Mucosa of rectum (tissue), 2 donors: Measurements from ENCODE around the gene CUL1.

ENCODE experiments used
- H3K27ac ChIP-seq, 2 donors: one replicate each; pipeline ENCODE4 v1.7.0; 2013; ENCODE audit warnings: inconsistent platforms in 2 of 2, low read depth in 2 of 2, low read length in 2 of 2
- H3K27me3 ChIP-seq, 2 donors: one replicate each; pipeline ENCODE4 v1.7.0; 2013; ENCODE audit warnings: low read length in 2 of 2; ENCODE audit not compliant: control insufficient read depth in 2 of 2, insufficient read depth in 2 of 2
- H3K36me3 ChIP-seq, 2 donors: one replicate each; pipeline ENCODE4 v1.7.0; 2013; ENCODE audit warnings: low read length in 2 of 2; ENCODE audit not compliant: control insufficient read depth in 2 of 2, insufficient read depth in 2 of 2
- H3K4me1 ChIP-seq, 2 donors: one replicate each; pipeline ENCODE4 v1.7.0; 2013; ENCODE audit warnings: low read length in 2 of 2, mild to moderate bottlenecking in 1 of 2; ENCODE audit not compliant: control insufficient read depth in 2 of 2, insufficient read depth in 2 of 2
- H3K4me3 ChIP-seq, 2 donors: one replicate each; pipeline ENCODE4 v1.7.0; 2013; ENCODE audit warnings: low read length in 2 of 2
- H3K9ac ChIP-seq, 2 donors: one replicate each; pipeline ENCODE4 v1.7.0; 2013; ENCODE audit warnings: low read length in 2 of 2, low read depth in 1 of 2, mild to moderate bottlenecking in 1 of 2
- H3K9me3 ChIP-seq, 2 donors: one replicate each; pipeline ENCODE4 v1.7.0; 2013; ENCODE audit warnings: low read length in 2 of 2; ENCODE audit not compliant: control insufficient read depth in 2 of 2
- donor health status: healthy.
- donor health status: Normal muscosa, but diverticular disease.

Gene CUL1

GRCh38 chr7:148773334-148773733, 74.6 kb downstream of the CUL1 start:
- no peaks in the 10 kb centered on the region for H3K9me3 ChIP-seq
- no peak overlapping the region for H3K9ac ChIP-seq
- no peaks in the 10 kb centered on the region for H3K27me3 ChIP-seq
- H3K27ac ChIP-seq, result no peak overlapping the region
- no peaks in the 10 kb centered on the region for H3K4me1 ChIP-seq
- H3K4me3 ChIP-seq, result no peak overlapping the region
- H3K36me3 ChIP-seq, result peaks cover 34 to 50% of the 10 kb centered on the region in 2 donors

- no peaks in the 10 kb centered on the region for H3K9me3 ChIP-seq
- no peak overlapping the region for H3K9ac ChIP-seq
- no peaks in the 10 kb centered on the region for H3K27me3 ChIP-seq
- H3K36me3 ChIP-seq, result peaks cover 31 to 42% of the 10 kb centered on the region in 2 donors
- no peak overlapping the region for H3K27ac ChIP-seq
- H3K4me3 ChIP-seq, result no peak overlapping the region
- H3K4me1 ChIP-seq, result no peaks in the 10 kb centered on the region
Observed at GRCh38 chr7:148774471-148774870, 75.8 kb downstream of the CUL1 start.

- Histone ChIP-seq H3K9ac (no peak overlapping the region), H3K27me3 (no peaks in the 10 kb centered on the region), H3K36me3 (peaks cover 35% of the 10 kb centered on the region in 2 donors), H3K27ac (no peak overlapping the region), H3K9me3 (no peaks in the 10 kb centered on the region), H3K4me3 (no peak overlapping the region), H3K4me1 (no peaks in the 10 kb centered on the region)
Observed at GRCh38 chr7:148782757-148783456, 84.2 kb downstream of the CUL1 start.

DNA sequence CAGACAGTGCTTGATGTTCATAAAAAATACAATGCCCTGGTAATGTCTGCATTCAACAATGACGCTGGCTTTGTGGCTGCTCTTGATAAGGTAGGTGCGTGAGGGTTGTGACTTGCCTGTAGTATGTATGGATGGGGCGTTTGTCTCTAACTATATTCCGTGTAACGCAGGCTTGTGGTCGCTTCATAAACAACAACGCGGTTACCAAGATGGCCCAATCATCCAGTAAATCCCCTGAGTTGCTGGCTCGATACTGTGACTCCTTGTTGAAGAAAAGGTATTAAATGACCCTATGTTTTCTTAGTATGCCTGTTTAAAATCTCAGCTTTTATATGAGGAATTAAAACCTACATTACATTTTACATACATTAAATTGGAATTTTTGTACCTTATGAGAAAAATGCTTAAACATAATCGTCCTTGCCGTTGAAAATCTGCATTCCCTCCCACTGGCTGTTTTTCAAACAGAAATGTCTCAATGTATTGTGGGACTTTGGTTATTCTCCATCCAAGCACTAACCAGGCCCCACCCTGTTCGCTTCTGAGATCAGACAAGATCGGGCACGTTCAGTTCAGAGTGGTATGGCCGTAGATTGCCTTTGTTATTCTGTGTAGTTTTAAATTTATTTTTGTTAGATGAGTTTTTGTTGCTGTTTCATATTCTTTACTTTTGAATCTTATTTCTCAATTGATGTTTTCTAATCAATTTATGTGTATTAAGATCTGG, 85.3 kb downstream of the CUL1 start:
- Histone ChIP-seq H3K27me3 (no peaks in the 10 kb centered on the region), H3K4me3 (no peak overlapping the region), H3K9ac (no peak overlapping the region), H3K4me1 (no peaks in the 10 kb centered on the region), H3K36me3 (peaks cover 42 to 45% of the 10 kb centered on the region in 2 donors), H3K9me3 (no peaks in the 10 kb centered on the region), H3K27ac (no peak overlapping the region)

DNA sequence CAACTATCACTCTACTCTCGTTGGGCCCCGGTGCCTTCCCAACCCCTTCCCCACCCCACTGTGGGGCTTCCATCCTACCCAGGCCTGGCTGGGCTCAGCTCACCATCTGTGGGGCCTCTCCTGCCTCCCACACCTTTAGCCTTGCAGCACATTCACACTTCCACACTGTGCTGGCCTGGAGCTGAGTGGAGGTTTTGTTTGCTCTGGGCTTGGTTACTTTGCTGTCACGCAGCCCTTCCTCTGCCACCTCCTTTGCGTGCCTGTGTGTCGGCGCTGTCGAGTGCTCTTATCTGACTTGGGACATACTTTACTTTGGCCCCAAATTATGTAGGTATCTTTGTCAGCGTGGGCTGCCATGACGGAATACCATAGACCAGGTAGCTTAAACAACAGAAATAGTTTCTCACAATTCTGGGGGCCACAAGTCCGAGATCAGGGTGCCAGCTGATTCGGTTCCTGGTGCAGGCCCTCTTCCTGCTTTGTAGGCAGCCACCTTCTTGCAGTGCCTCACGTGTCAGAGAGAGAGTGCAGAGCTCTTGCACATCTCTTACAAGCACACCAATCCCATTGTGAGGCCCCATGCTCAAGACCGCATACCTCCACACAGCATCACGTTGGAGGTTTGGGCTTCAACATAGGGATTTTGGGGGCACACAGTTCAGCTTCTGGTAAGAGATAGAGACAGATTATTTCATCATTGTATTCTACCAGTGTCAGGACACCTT, 89.0 kb downstream of the CUL1 start:
- Histone ChIP-seq H3K4me1 (no peaks in the 10 kb centered on the region), H3K27ac (no peak overlapping the region), H3K9ac (no peak overlapping the region), H3K27me3 (no peaks in the 10 kb centered on the region), H3K9me3 (no peaks in the 10 kb centered on the region), H3K36me3 (peaks cover 60 to 63% of the 10 kb centered on the region in 2 donors), H3K4me3 (no peak overlapping the region)

DNA sequence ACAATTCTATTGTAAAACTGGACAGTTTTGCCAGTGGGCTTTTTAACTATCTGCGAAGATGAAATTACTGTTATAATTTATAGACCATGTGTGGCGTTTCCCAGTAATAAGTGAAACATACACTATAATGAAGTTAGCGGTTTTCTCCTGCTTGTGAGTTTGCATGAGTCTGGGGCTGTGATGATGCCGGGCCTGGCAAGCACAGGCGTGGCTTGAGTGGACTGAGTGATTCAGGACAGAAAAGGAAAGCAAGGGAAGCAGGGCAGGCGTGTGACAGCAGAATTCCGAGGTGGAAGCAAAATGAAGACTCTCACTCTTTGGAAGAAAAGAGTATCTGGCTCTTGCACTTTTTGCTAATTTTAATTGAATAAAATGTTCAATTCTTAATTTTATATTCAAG, 90.5 kb downstream of the CUL1 start:
- Histone ChIP-seq H3K4me3 (no peak overlapping the region), H3K9me3 (no peaks in the 10 kb centered on the region), H3K4me1 (no peaks in the 10 kb centered on the region), H3K27ac (no peak overlapping the region), H3K36me3 (peaks cover 58 to 64% of the 10 kb centered on the region in 2 donors), H3K9ac (no peak overlapping the region), H3K27me3 (no peaks in the 10 kb centered on the region)

DNA sequence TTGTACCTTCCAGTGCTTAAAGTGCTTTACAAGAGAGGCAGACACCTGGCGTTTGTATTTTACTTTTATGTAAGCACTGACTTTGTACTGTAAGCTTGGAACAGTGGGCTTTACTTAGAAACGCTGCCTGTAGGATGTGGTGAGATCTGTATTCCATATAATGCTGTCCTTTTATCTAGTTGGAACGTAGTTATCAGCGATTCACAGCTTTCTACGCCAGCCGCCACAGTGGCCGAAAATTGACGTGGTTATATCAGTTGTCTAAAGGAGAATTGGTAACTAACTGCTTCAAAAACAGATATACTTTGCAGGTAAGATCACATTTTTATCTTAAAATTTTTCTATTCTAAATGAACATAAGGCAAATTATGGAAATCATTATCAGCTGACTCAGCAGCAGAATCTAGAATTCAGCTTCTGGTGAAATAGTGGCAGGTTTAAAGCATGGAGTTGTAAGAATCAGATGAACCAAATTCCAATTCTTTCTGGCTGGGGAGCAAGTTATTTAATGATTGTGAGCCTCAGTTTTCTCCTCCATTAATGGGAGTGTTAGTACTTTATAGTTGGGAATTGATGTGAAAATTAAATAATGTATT, 91.5 kb downstream of the CUL1 start:
- no peaks in the 10 kb centered on the region for H3K27me3 ChIP-seq
- H3K36me3 ChIP-seq, result peaks cover 61 to 64% of the 10 kb centered on the region in 2 donors

GRCh38 chr7:148790850-148791249, 92.1 kb downstream of the CUL1 start:
- Histone ChIP-seq H3K4me1 (no peaks in the 10 kb centered on the region), H3K9ac (no peak overlapping the region), H3K27ac (no peak overlapping the region), H3K9me3 (no peaks in the 10 kb centered on the region), H3K36me3 (peaks cover 61 to 65% of the 10 kb centered on the region in 2 donors), H3K4me3 (no peak overlapping the region), H3K27me3 (no peaks in the 10 kb centered on the region)

More for the DNA sequence above, 91.5 kb downstream of the CUL1 start:
- Histone ChIP-seq H3K9me3 (no peaks in the 10 kb centered on the region), H3K4me1 (no peaks in the 10 kb centered on the region), H3K27ac (no peak overlapping the region), H3K4me3 (no peak overlapping the region), H3K9ac (no peak overlapping the region)

GRCh38 chr7:148791546-148791945, 92.8 kb downstream of the CUL1 start:
- H3K27ac ChIP-seq, result no peak overlapping the region
- no peaks in the 10 kb centered on the region for H3K4me1 ChIP-seq
- no peaks in the 10 kb centered on the region for H3K9me3 ChIP-seq
- H3K9ac ChIP-seq, result no peak overlapping the region
- H3K36me3 ChIP-seq, result peaks cover 56 to 66% of the 10 kb centered on the region in 2 donors
- no peak overlapping the region for H3K4me3 ChIP-seq
- H3K27me3 ChIP-seq, result no peaks in the 10 kb centered on the region

GRCh38 chr7:148793590-148793989, 94.9 kb downstream of the CUL1 start:
- H3K4me3 ChIP-seq, result no peak overlapping the region
- H3K9me3 ChIP-seq, result no peaks in the 10 kb centered on the region
- no peak overlapping the region for H3K27ac ChIP-seq
- H3K36me3 ChIP-seq, result peaks cover 53 to 65% of the 10 kb centered on the region in 2 donors
- no peaks in the 10 kb centered on the region for H3K4me1 ChIP-seq
- no peak overlapping the region for H3K9ac ChIP-seq
- H3K27me3 ChIP-seq, result no peaks in the 10 kb centered on the region
